B cell (primary cell): ENCODE results near the gene SMC4. TPM values are rescaled to one million over a fixed set of nuclear protein-coding genes. Genes with fewer than 3 reads are reported as not detected.

Experiments used
- ATAC-seq: fragments of 200-7000 bp; cut with Tn5 transposase; one replicate; pipeline ENCODE4 v1.10.0; 2021; ENCODE audit warnings: low read depth, mild to moderate bottlenecking, moderate number of reproducible peaks, moderate library complexity
- CTCF ChIA-PET: fragments of 350-600 bp; sonication (Branson Sonifier 250); formaldehyde crosslinking; loops from one replicate; lab custom pipeline; 2021; ENCODE audit warnings: antibody characterized with exemption, inconsistent platforms; lab: Charles Lee
- POLR2A ChIA-PET: fragments of 350-600 bp; sonication (Branson Sonifier 250); formaldehyde crosslinking; loops from one replicate; lab custom pipeline; 2021; ENCODE audit warnings: antibody characterized with exemption; lab: Charles Lee
- DNase-seq: peaks from one replicate; pipeline ENCODE4 v3.0.0; 2013
- H2AFZ ChIP-seq: 2 replicates; pipeline ENCODE4 v1.6.1; 2012; ENCODE audit warnings: mild to moderate bottlenecking, low read depth, low read length; ENCODE audit not compliant: insufficient read depth, poor library complexity, severe bottlenecking
- H3K27ac ChIP-seq, 2 donors: 1 replicate in 1 of 2; 2 replicates in 1 of 2; pipeline ENCODE4 v1.5.1; 2012 to 2013; ENCODE audit warnings: low read length in 2 of 2, mild to moderate bottlenecking in 2 of 2, moderate library complexity in 1 of 2
- H3K27me3 ChIP-seq, 4 experiments: fragments of 200-600 bp in 1 of 4; sonication (generic) in 1 of 4; replicated peaks in 1 of 4; 1 replicate in 2 of 4; 2 replicates in 2 of 4; pipeline versions ENCODE4 v1.6.1 to v1.7.0; 2013 to 2016; ENCODE audit warnings: low read length in 3 of 4, mild to moderate bottlenecking in 2 of 4, mixed read lengths in 1 of 4, moderate library complexity in 1 of 4; ENCODE audit not compliant: insufficient read depth in 4 of 4, control insufficient read depth in 3 of 4; ENCODE audit errors: control extremely low read depth in 1 of 4
- H3K36me3 ChIP-seq, 2 experiments: replicated peaks in 1 of 2; 1 replicate in 1 of 2; 2 replicates in 1 of 2; pipeline versions ENCODE4 v1.6.1 to v1.7.1; 2013; ENCODE audit warnings: low read length in 1 of 2; ENCODE audit not compliant: insufficient read depth in 2 of 2, control insufficient read depth in 1 of 2; ENCODE audit errors: control extremely low read depth in 1 of 2, extremely low read depth in 1 of 2
- H3K4me1 ChIP-seq, 2 donors: fragments of 200-600 bp in 1 of 2; sonication (generic) in 1 of 2; 1 replicate in 1 of 2; 2 replicates in 1 of 2; pipeline versions ENCODE4 v1.5.1 to v1.6.1; 2013 to 2017; ENCODE audit warnings: low read length in 2 of 2; ENCODE audit not compliant: control insufficient read depth in 2 of 2, insufficient read depth in 2 of 2
- H3K4me2 ChIP-seq: replicated peaks from 2 replicates; pipeline ENCODE3; 2012; ENCODE audit warnings: mild to moderate bottlenecking, low read depth, low read length; ENCODE audit not compliant: poor library complexity, severe bottlenecking
- H3K4me3 ChIP-seq, 5 experiments: fragments of 200-600 bp in 1 of 5; sonication (generic) in 1 of 5; 1 replicate in 3 of 5; 2 replicates in 2 of 5; pipeline versions ENCODE4 v1.5.1 to v1.7.0; 2011 to 2016; ENCODE audit warnings: low read length in 4 of 5, mild to moderate bottlenecking in 4 of 5, low read depth in 2 of 5, control low read depth in 1 of 5, moderate library complexity in 1 of 5; ENCODE audit not compliant: insufficient read depth in 1 of 5; ENCODE audit errors: control extremely low read depth in 1 of 5, extremely low read depth in 1 of 5
- H3K79me2 ChIP-seq: fragments of 200-600 bp; sonication (generic); one replicate; pipeline ENCODE4 v1.6.0; 2016; ENCODE audit warnings: low read length; ENCODE audit not compliant: control insufficient read depth, insufficient read depth
- H3K9ac ChIP-seq: fragments of 200-600 bp; sonication (generic); 2 replicates; pipeline ENCODE4 v1.6.1; 2017; ENCODE audit warnings: mild to moderate bottlenecking, low read length, moderate library complexity
- H3K9me3 ChIP-seq, 3 donors: one replicate each; pipeline versions ENCODE4 v1.6.1 to v1.7.1; 2013; ENCODE audit warnings: low read length in 2 of 3; ENCODE audit not compliant: control insufficient read depth in 2 of 3, insufficient read depth in 1 of 3; ENCODE audit errors: control extremely low read depth in 1 of 3
- H4K20me1 ChIP-seq: 2 replicates; pipeline ENCODE4 v1.6.0; 2012; ENCODE audit warnings: mild to moderate bottlenecking, low read length; ENCODE audit not compliant: insufficient read depth, control insufficient read depth, poor library complexity, severe bottlenecking
- H3K27ac Mint-ChIP-seq: one replicate; pipeline ENCODE4 v1.8.0; 2021; ENCODE audit warnings: mixed read lengths
- H3K27me3 Mint-ChIP-seq: one replicate; pipeline ENCODE4 v1.8.0; 2021; ENCODE audit warnings: mixed read lengths
- H3K4me1 Mint-ChIP-seq: one replicate; pipeline ENCODE4 v1.8.0; 2021; ENCODE audit warnings: mixed read lengths
- H3K4me3 Mint-ChIP-seq: one replicate; pipeline ENCODE4 v1.8.0; 2021; ENCODE audit warnings: mixed read lengths
- H3K9me3 Mint-ChIP-seq: one replicate; pipeline ENCODE4 v1.8.0; 2022; ENCODE audit warnings: mixed read lengths; ENCODE audit not compliant: insufficient read depth
- EZH2 ChIP-seq: IDR thresholded peaks from 2 replicates; pipeline ENCODE4 v1.6.1; 2012; ENCODE audit warnings: borderline replicate concordance, low read depth, mild to moderate bottlenecking, moderate library complexity, low read length; ENCODE audit not compliant: insufficient read depth, poor library complexity, severe bottlenecking
- WGBS: methylation state at CpG from one replicate; pipeline ENCODE4 v1.1.5; 2013; ENCODE audit warnings: missing lambda C conversion rate; ENCODE audit not compliant: insufficient coverage; 5-methylcytosine and 5-hydroxymethylcytosine counted together
- intact Hi-C: fragments of 100-400 bp; cut with micrococcal nuclease; formaldehyde crosslinking; loops from one replicate; pipeline ENCODE4 v1.10.0; 2022
- polyA plus RNA-seq: library from polyadenylated mRNA; depleted of rRNA; stranded (reverse); fragments of >200 nt; gene quantifications from 2 replicates; pipeline ENCODE4 v1.2.3, GENCODE V29; 2012
- total RNA-seq, 2 donors: library from RNA; stranded (reverse); fragments of 120-200 nt in 1 of 2; gene quantifications; 1 replicate in 1 of 2; 2 replicates in 1 of 2; pipeline versions ENCODE4 v1.2.3 to v1.2.4, GENCODE V29; 2013 to 2022
- TF ChIP-seq, protein P1 (sequence below): fragments of 200-600 bp; IDR thresholded peaks from one replicate; pipeline ENCODE4 v1.8.0; 2022; ENCODE audit warnings: antibody characterized with exemption, mild to moderate bottlenecking

SMC4 gene
- total and polyA plus RNA-seq, 2 donors (not counting 1 experiment from before 2014, with no cell fraction given): 12.4 to 55.1 TPM

GRCh38 chr3:160435095-160435494 lies 35.6 kb downstream of the SMC4 start:
- Mint-ChIP-seq H3K4me3 (no peak overlapping the region), H3K27me3 (no peaks in the 10 kb centered on the region), H3K9me3 (no peaks in the 10 kb centered on the region), H3K27ac (no peak overlapping the region), H3K4me1 (peaks cover 15% of the 10 kb centered on the region)
- Histone ChIP-seq H3K4me2 (no peak overlapping the region), H4K20me1 (no peaks in the 10 kb centered on the region), H3K79me2 (peaks cover 10% of the 10 kb centered on the region), H3K27me3 (no peaks in the 10 kb centered on the region), H2AFZ (no peak overlapping the region), H3K27ac (no peak overlapping the region), H3K9ac (no peak overlapping the region), H3K36me3 (peaks cover 10 to 57% of the 10 kb centered on the region in 2 experiments), H3K4me1 (no peaks in the 10 kb centered on the region), H3K4me3 (no peak overlapping the region), H3K9me3 (peaks cover 0 to 1% (median 0%) of the 10 kb centered on the region in 3 donors)
- DNase-seq (no peak), ATAC-seq (no peak)
- 96% methylated on average over 2 of the region's 2 CpGs for WGBS
- TF ChIP-seq, protein P1, sequence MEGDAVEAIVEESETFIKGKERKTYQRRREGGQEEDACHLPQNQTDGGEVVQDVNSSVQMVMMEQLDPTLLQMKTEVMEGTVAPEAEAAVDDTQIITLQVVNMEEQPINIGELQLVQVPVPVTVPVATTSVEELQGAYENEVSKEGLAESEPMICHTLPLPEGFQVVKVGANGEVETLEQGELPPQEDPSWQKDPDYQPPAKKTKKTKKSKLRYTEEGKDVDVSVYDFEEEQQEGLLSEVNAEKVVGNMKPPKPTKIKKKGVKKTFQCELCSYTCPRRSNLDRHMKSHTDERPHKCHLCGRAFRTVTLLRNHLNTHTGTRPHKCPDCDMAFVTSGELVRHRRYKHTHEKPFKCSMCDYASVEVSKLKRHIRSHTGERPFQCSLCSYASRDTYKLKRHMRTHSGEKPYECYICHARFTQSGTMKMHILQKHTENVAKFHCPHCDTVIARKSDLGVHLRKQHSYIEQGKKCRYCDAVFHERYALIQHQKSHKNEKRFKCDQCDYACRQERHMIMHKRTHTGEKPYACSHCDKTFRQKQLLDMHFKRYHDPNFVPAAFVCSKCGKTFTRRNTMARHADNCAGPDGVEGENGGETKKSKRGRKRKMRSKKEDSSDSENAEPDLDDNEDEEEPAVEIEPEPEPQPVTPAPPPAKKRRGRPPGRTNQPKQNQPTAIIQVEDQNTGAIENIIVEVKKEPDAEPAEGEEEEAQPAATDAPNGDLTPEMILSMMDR: no peak
- TF ChIP-seq EZH2: no peak
- intact Hi-C loops: no loop called here
- ChIA-PET POLR2A (no interaction called here), CTCF (no interaction called here)

- H3K27ac Mint-ChIP-seq: no peak overlapping the region
- DNase-seq: no peak
- no CpG with 5 or more reads among the region's 1 CpG for WGBS
- intact Hi-C loops: no loop called here
- Histone ChIP-seq H3K9ac (no peak overlapping the region), H3K4me2 (no peak overlapping the region), H3K4me1 (no peaks in the 10 kb centered on the region), H3K4me3 (no peak overlapping the region), H3K27me3 (no peaks in the 10 kb centered on the region), H3K36me3 (peaks cover 13 to 52% of the 10 kb centered on the region in 2 experiments), H2AFZ (no peak overlapping the region), H4K20me1 (no peaks in the 10 kb centered on the region), H3K9me3 (peaks cover 0 to 1% (median 0%) of the 10 kb centered on the region in 3 donors), H3K79me2 (peaks cover 11% of the 10 kb centered on the region), H3K27ac (no peak overlapping the region)
- peaks cover 17% of the 10 kb centered on the region for H3K4me1 Mint-ChIP-seq
- ChIA-PET POLR2A (no interaction called here), CTCF (no interaction called here)
- TF ChIP-seq, protein P1: no peak
- TF ChIP-seq EZH2: no peak
- H3K9me3 Mint-ChIP-seq: no peaks in the 10 kb centered on the region
- ATAC-seq: no peak
- H3K27me3 Mint-ChIP-seq: no peaks in the 10 kb centered on the region
- H3K4me3 Mint-ChIP-seq: no peak overlapping the region
Measured at GRCh38 chr3:160435747-160436146, 36.3 kb downstream of the SMC4 start.
